Panc1 (cell line): ENCODE results near the gene C17orf75.

Source experiments
- CTCF ChIP-seq: fragments of 450-650 bp; IDR thresholded peaks from 2 replicates; pipeline ENCODE4 v1.5.1; 2017; ENCODE audit warnings: mild to moderate bottlenecking
- SIN3A ChIP-seq: IDR thresholded peaks from 2 replicates; pipeline ENCODE4 v1.6.1; 2012; ENCODE audit warnings: low read depth, mild to moderate bottlenecking, low read length, moderate library complexity, borderline replicate concordance; ENCODE audit not compliant: insufficient read depth
- TCF7L2 ChIP-seq: IDR thresholded peaks from 2 replicates; pipeline ENCODE4 v1.6.1; 2011; ENCODE audit warnings: mild to moderate bottlenecking, low read depth, low read length, inconsistent platforms
- TF ChIP-seq, protein P1 (sequence below), 2 experiments: IDR thresholded peaks; 2 replicates each; pipeline ENCODE4 v1.6.1; 2011 to 2012; ENCODE audit warnings: low read depth in 2 of 2, control low read depth in 1 of 2, low read length in 1 of 2, mild to moderate bottlenecking in 1 of 2, moderate library complexity in 1 of 2; ENCODE audit not compliant: insufficient read depth in 1 of 2

- TF ChIP-seq CTCF = no peak
- TF ChIP-seq TCF7L2 = no peak
- TF ChIP-seq, protein P1, sequence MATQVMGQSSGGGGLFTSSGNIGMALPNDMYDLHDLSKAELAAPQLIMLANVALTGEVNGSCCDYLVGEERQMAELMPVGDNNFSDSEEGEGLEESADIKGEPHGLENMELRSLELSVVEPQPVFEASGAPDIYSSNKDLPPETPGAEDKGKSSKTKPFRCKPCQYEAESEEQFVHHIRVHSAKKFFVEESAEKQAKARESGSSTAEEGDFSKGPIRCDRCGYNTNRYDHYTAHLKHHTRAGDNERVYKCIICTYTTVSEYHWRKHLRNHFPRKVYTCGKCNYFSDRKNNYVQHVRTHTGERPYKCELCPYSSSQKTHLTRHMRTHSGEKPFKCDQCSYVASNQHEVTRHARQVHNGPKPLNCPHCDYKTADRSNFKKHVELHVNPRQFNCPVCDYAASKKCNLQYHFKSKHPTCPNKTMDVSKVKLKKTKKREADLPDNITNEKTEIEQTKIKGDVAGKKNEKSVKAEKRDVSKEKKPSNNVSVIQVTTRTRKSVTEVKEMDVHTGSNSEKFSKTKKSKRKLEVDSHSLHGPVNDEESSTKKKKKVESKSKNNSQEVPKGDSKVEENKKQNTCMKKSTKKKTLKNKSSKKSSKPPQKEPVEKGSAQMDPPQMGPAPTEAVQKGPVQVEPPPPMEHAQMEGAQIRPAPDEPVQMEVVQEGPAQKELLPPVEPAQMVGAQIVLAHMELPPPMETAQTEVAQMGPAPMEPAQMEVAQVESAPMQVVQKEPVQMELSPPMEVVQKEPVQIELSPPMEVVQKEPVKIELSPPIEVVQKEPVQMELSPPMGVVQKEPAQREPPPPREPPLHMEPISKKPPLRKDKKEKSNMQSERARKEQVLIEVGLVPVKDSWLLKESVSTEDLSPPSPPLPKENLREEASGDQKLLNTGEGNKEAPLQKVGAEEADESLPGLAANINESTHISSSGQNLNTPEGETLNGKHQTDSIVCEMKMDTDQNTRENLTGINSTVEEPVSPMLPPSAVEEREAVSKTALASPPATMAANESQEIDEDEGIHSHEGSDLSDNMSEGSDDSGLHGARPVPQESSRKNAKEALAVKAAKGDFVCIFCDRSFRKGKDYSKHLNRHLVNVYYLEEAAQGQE (IDR thresholded peaks at IDR 0.05; ENCODE audit: insufficient read depth in 1 of 2, low read depth in 2 of 2, low read length in 1 of 2) = no peak
- no peak for TF ChIP-seq SIN3A
Observed at GRCh38 chr17:32341141-32341856, 674 bp downstream of the C17orf75 start.
